SK-N-SH treated with all-trans-retinoic acid at 6 μM for 48 hours (cell line): ENCODE measurements around the gene PTGER4.

Source experiments
- ATAC-seq: fragments of 200-7000 bp; cut with Tn5 transposase; 3 replicates; pipeline ENCODE4 v1.9.1; 2020; ENCODE audit warnings: mild to moderate bottlenecking, moderate library complexity
- ARNTL ChIP-seq: fragments of 450-650 bp; formaldehyde crosslinking; IDR thresholded peaks from 2 replicates; pipeline ENCODE4 v1.5.0; 2020; ENCODE audit warnings: low read depth, mild to moderate bottlenecking, moderate library complexity, borderline replicate concordance
- BACH2 ChIP-seq: fragments of 250-450 bp; sonication (Bioruptor Pico); IDR thresholded peaks from 2 replicates; pipeline ENCODE4 v1.9.0; 2021; ENCODE audit warnings: mild to moderate bottlenecking, borderline replicate concordance
- CSDC2 ChIP-seq: fragments of 250-450 bp; sonication (Bioruptor Pico); IDR thresholded peaks from 2 replicates; pipeline ENCODE4 v1.5.0; 2020; ENCODE audit warnings: mild to moderate bottlenecking, moderate library complexity
- ESRRG ChIP-seq: fragments of 250-450 bp; sonication (Bioruptor Pico); IDR thresholded peaks from 2 replicates; pipeline ENCODE4 v1.6.1; 2021; ENCODE audit warnings: mild to moderate bottlenecking
- GLIS3 ChIP-seq: fragments of 250-450 bp; sonication (Bioruptor Pico); IDR thresholded peaks from 2 replicates; pipeline ENCODE4 v1.5.0; 2020; ENCODE audit warnings: mild to moderate bottlenecking, moderate library complexity
- ISL1 ChIP-seq: fragments of 250-450 bp; sonication (Bioruptor Pico); IDR thresholded peaks from 2 replicates; pipeline ENCODE4 v2.1.2; 2022; ENCODE audit warnings: mild to moderate bottlenecking, moderate library complexity
- PPARA ChIP-seq: fragments of 250-450 bp; sonication (Bioruptor Pico); IDR thresholded peaks from 2 replicates; pipeline ENCODE4 v1.5.0; 2020; ENCODE audit warnings: mild to moderate bottlenecking, borderline replicate concordance
- RARB ChIP-seq: fragments of 250-450 bp; sonication (Bioruptor Pico); IDR thresholded peaks from 2 replicates; pipeline ENCODE4 v1.8.0; 2021; ENCODE audit warnings: mild to moderate bottlenecking, moderate library complexity
- SNAI2 ChIP-seq: fragments of 250-450 bp; sonication (Bioruptor Pico); IDR thresholded peaks from 2 replicates; pipeline ENCODE4 v1.5.0; 2020; ENCODE audit warnings: mild to moderate bottlenecking, moderate library complexity
- TCF4 ChIP-seq: fragments of 250-450 bp; sonication (Bioruptor Pico); IDR thresholded peaks from 2 replicates; pipeline ENCODE4 v1.8.0; 2021; ENCODE audit warnings: mild to moderate bottlenecking, moderate library complexity, borderline replicate concordance
- TOX ChIP-seq: fragments of 250-450 bp; sonication (Bioruptor Pico); IDR thresholded peaks from 2 replicates; pipeline ENCODE4 v1.8.0; 2021; ENCODE audit warnings: mild to moderate bottlenecking, moderate library complexity, borderline replicate concordance
- ZC3H10 ChIP-seq: fragments of 250-450 bp; sonication (Bioruptor Pico); IDR thresholded peaks from 2 replicates; pipeline ENCODE4 v1.5.1; 2021; ENCODE audit warnings: mild to moderate bottlenecking, moderate library complexity
- ZFP3 ChIP-seq: fragments of 250-450 bp; sonication (Bioruptor Pico); IDR thresholded peaks from 2 replicates; pipeline ENCODE4 v1.5.0; 2020; ENCODE audit warnings: mild to moderate bottlenecking, moderate library complexity
- ZFP30 ChIP-seq: fragments of 450-650 bp; formaldehyde crosslinking; IDR thresholded peaks from 2 replicates; pipeline ENCODE4 v1.5.0; 2022; ENCODE audit warnings: mild to moderate bottlenecking, moderate library complexity
- ZNF565 ChIP-seq: fragments of 450-650 bp; formaldehyde crosslinking; conservative IDR thresholded peaks from 2 replicates; pipeline ENCODE4 v1.5.0; 2020; ENCODE audit warnings: low read depth, mild to moderate bottlenecking, moderate library complexity
- ZNF70 ChIP-seq: fragments of 450-650 bp; formaldehyde crosslinking; IDR thresholded peaks from 2 replicates; pipeline ENCODE4 v1.5.0; 2020; ENCODE audit warnings: mild to moderate bottlenecking, moderate library complexity
- ZNF8 ChIP-seq: fragments of 450-650 bp; formaldehyde crosslinking; IDR thresholded peaks from 2 replicates; pipeline ENCODE4 v1.5.0; 2020; ENCODE audit warnings: mild to moderate bottlenecking, moderate library complexity
- TF ChIP-seq, protein P1 (sequence below): fragments of 250-450 bp; sonication (Bioruptor Pico); IDR thresholded peaks from 2 replicates; pipeline ENCODE4 v1.8.0; 2021; ENCODE audit warnings: low read depth, mild to moderate bottlenecking, moderate library complexity, borderline replicate concordance
- TF ChIP-seq, protein P2 (sequence below): fragments of 250-450 bp; sonication (Bioruptor Pico); IDR thresholded peaks from 2 replicates; pipeline ENCODE4 v1.8.0; 2020; ENCODE audit warnings: mild to moderate bottlenecking, moderate library complexity, borderline replicate concordance
- TF ChIP-seq, protein P3 (sequence below): fragments of 250-450 bp; sonication (Bioruptor Pico); IDR thresholded peaks from 2 replicates; pipeline ENCODE4 v1.5.1; 2021; ENCODE audit warnings: mild to moderate bottlenecking, moderate library complexity
- TF ChIP-seq, protein P4 (sequence below): fragments of 250-450 bp; sonication (Bioruptor Pico); IDR thresholded peaks from 2 replicates; pipeline ENCODE4 v1.5.1; 2020; ENCODE audit warnings: low read depth, mild to moderate bottlenecking, moderate library complexity

Gene PTGER4

DNA sequence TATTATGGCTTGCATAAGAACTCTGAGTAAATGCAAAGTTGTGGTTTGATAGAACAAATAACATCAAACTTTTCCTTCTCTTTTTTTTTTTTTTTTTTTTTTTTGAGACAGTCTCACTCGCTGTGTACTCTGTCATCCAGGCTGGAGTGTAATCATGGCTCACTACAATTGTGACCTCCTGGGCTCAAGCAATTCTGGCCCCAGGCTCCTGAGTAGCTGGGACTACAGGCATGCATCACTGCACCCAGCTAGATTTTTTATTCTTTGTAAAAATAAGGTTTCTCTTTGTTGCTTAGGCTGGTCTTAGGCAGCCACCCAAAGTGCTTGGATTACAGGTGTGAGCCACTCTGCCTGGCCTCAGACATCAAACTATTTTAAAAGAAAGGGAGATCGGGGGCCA, 19.0 kb upstream of the PTGER4 start:
- no peak for ATAC-seq

DNA sequence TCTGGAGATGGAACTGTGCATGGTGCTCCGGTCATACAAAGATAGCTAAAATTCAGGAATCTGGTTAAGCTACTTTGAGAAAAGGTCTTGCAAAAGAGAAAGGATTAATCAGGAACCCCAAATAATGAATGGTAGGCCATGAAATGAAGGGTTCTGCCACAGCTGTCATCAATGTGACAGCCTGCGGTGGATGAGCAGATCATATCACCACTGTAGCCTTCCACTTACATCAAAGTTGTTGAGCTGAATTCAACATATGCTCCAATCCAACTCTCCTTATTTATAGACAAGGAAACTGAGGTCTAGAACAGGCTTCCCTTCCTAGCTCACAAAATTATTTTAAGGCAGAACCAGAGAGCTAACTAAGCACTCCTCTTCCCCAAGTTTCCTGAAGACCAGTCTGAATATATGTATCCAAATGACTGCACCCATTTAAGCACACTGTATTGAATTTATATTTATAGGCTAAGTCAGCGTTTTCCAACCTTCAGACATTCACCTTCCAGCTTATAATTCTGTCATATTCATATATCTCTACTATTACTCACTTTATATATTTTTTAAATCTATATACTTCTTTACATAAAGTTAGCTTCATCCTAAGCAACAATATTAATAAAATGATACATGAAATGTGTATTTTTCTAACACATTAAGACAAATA, 13.9 kb upstream of the PTGER4 start:
- TF ChIP-seq, protein P1, sequence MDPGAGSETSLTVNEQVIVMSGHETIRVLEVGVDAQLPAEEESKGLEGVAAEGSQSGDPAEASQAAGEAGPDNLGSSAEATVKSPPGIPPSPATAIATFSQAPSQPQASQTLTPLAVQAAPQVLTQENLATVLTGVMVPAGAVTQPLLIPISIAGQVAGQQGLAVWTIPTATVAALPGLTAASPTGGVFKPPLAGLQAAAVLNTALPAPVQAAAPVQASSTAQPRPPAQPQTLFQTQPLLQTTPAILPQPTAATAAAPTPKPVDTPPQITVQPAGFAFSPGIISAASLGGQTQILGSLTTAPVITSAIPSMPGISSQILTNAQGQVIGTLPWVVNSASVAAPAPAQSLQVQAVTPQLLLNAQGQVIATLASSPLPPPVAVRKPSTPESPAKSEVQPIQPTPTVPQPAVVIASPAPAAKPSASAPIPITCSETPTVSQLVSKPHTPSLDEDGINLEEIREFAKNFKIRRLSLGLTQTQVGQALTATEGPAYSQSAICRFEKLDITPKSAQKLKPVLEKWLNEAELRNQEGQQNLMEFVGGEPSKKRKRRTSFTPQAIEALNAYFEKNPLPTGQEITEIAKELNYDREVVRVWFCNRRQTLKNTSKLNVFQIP (CRISPR knock-in tag): no peak
- TF ChIP-seq ZNF8: no peak
- TF ChIP-seq ZFP3 (CRISPR knock-in tag): no peak
- TF ChIP-seq TCF4 (CRISPR knock-in tag): no peak
- TF ChIP-seq, protein P2, sequence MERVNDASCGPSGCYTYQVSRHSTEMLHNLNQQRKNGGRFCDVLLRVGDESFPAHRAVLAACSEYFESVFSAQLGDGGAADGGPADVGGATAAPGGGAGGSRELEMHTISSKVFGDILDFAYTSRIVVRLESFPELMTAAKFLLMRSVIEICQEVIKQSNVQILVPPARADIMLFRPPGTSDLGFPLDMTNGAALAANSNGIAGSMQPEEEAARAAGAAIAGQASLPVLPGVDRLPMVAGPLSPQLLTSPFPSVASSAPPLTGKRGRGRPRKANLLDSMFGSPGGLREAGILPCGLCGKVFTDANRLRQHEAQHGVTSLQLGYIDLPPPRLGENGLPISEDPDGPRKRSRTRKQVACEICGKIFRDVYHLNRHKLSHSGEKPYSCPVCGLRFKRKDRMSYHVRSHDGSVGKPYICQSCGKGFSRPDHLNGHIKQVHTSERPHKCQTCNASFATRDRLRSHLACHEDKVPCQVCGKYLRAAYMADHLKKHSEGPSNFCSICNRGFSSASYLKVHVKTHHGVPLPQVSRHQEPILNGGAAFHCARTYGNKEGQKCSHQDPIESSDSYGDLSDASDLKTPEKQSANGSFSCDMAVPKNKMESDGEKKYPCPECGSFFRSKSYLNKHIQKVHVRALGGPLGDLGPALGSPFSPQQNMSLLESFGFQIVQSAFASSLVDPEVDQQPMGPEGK: no peak
- no peak for TF ChIP-seq RARB (CRISPR knock-in tag)
- TF ChIP-seq ZC3H10 (CRISPR knock-in tag): no peak
- TF ChIP-seq, protein P3, sequence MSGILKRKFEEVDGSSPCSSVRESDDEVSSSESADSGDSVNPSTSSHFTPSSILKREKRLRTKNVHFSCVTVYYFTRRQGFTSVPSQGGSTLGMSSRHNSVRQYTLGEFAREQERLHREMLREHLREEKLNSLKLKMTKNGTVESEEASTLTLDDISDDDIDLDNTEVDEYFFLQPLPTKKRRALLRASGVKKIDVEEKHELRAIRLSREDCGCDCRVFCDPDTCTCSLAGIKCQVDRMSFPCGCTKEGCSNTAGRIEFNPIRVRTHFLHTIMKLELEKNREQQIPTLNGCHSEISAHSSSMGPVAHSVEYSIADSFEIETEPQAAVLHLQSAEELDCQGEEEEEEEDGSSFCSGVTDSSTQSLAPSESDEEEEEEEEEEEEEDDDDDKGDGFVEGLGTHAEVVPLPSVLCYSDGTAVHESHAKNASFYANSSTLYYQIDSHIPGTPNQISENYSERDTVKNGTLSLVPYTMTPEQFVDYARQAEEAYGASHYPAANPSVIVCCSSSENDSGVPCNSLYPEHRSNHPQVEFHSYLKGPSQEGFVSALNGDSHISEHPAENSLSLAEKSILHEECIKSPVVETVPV (CRISPR knock-in tag): no peak
- TF ChIP-seq CSDC2 (CRISPR knock-in tag): no peak
- no peak for TF ChIP-seq TOX (CRISPR knock-in tag)
- TF ChIP-seq ZNF565: no peak
- no peak for TF ChIP-seq PPARA (CRISPR knock-in tag)
- ATAC-seq: no peak

More for the DNA sequence above, 19.0 kb upstream of the PTGER4 start:
- TF ChIP-seq SNAI2 (no peak), ZNF70 (no peak), ZC3H10 (CRISPR knock-in tag) (no peak), BACH2 (CRISPR knock-in tag) (no peak), ZFP3 (CRISPR knock-in tag) (no peak), TCF4 (CRISPR knock-in tag) (no peak), ARNTL (CRISPR knock-in tag) (no peak), PPARA (CRISPR knock-in tag) (no peak), ISL1 (CRISPR knock-in tag) (no peak), ZFP30 (CRISPR knock-in tag) (no peak), ESRRG (CRISPR knock-in tag) (no peak), GLIS3 (CRISPR knock-in tag) (no peak)
- TF ChIP-seq, protein P2: no peak
- TF ChIP-seq, protein P1 (CRISPR knock-in tag): no peak

DNA sequence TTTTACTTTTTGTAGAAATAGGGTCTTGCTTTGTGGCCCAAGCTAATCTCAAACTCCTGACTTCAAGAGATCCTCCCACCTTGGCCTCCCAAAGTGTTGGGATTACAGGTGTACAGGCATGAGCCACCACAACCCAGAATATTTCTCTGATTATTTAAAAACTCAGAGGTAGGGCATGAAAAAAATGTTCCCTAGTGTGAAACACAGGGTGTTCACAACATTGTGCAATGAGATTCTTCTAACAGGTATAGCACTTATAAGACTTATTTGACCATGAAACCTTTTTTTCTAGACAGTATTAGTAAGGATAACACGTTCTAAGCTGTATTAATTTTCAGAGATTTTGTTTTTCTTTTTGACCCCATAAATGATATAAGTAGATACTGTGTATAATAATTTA, 13.1 kb upstream of the PTGER4 start:
- no peak for TF ChIP-seq ZNF8
- TF ChIP-seq, protein P2: no peak
- TF ChIP-seq PPARA (CRISPR knock-in tag): no peak
- TF ChIP-seq ESRRG (CRISPR knock-in tag): no peak
- TF ChIP-seq, protein P4, sequence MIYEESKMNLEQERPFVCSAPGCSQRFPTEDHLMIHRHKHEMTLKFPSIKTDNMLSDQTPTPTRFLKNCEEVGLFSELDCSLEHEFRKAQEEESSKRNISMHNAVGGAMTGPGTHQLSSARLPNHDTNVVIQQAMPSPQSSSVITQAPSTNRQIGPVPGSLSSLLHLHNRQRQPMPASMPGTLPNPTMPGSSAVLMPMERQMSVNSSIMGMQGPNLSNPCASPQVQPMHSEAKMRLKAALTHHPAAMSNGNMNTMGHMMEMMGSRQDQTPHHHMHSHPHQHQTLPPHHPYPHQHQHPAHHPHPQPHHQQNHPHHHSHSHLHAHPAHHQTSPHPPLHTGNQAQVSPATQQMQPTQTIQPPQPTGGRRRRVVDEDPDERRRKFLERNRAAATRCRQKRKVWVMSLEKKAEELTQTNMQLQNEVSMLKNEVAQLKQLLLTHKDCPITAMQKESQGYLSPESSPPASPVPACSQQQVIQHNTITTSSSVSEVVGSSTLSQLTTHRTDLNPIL (CRISPR knock-in tag): no peak
- TF ChIP-seq ZC3H10 (CRISPR knock-in tag): no peak
- TF ChIP-seq, protein P3 (CRISPR knock-in tag): no peak
- TF ChIP-seq ARNTL (CRISPR knock-in tag): no peak
- no peak for TF ChIP-seq ZFP3 (CRISPR knock-in tag)
- TF ChIP-seq GLIS3 (CRISPR knock-in tag): no peak
- no peak for TF ChIP-seq ISL1 (CRISPR knock-in tag)
- no peak for ATAC-seq
